IMR-90 (cell line): ENCODE results near the gene LSM2. TPM values are rescaled to one million over a fixed set of nuclear protein-coding genes. Genes with fewer than 3 reads are reported as not detected.

Experiments
- ATAC-seq: fragments of 200-7000 bp; cut with Tn5 transposase; 2 replicates; pipeline ENCODE4 v1.9.1; 2020; ENCODE audit warnings: low read depth, mild to moderate bottlenecking, moderate library complexity
- BruUV-seq: library from RNA; stranded (reverse); fragments of 400-500 nt; replicated peaks from 2 replicates; lab custom pipeline; 2021; lab: Mats Ljungman, UMichigan
- CTCF ChIA-PET: fragments of 300-600 bp; formaldehyde crosslinking; extraction: SDS; loops from one replicate; lab custom pipeline; 2021; ENCODE audit warnings: antibody characterized with exemption; lab: Yijun Ruan, JAX
- POLR2A ChIA-PET: fragments of 300-600 bp; sonication (Branson Sonifier 250); formaldehyde crosslinking; loops from one replicate; lab custom pipeline; 2022; ENCODE audit warnings: antibody characterized with exemption; ENCODE audit not compliant: unreplicated experiment; lab: Charles Lee
- DNase-seq: peaks from one replicate; pipeline ENCODE4 v3.0.0; 2013
- H2AFZ ChIP-seq: replicated peaks from 2 replicates; pipeline ENCODE3; 2013; ENCODE audit warnings: low read length, mild to moderate bottlenecking; ENCODE audit not compliant: poor library complexity
- H2AK5ac ChIP-seq: 2 replicates; pipeline ENCODE4 v1.6.1; 2013; ENCODE audit warnings: low read depth, low read length, inconsistent platforms
- H2AK9ac ChIP-seq: replicated peaks from 2 replicates; pipeline ENCODE3; 2013; ENCODE audit warnings: mild to moderate bottlenecking, low read depth, low read length, moderate library complexity; ENCODE audit not compliant: poor library complexity
- H2BK120ac ChIP-seq: 2 replicates; pipeline ENCODE4 v1.6.1; 2013; ENCODE audit warnings: low read depth, low read length, inconsistent platforms
- H2BK15ac ChIP-seq: 3 replicates; pipeline ENCODE4 v1.6.1; 2013; ENCODE audit warnings: low read depth, low read length, inconsistent platforms
- H2BK20ac ChIP-seq: 2 replicates; pipeline ENCODE4 v1.6.1; 2013; ENCODE audit warnings: low read depth, mild to moderate bottlenecking, inconsistent platforms, low read length, moderate library complexity
- H2BK5ac ChIP-seq: 2 replicates; pipeline ENCODE4 v1.6.1; 2013; ENCODE audit warnings: mild to moderate bottlenecking, low read depth, low read length, inconsistent platforms; ENCODE audit not compliant: poor library complexity, severe bottlenecking
- H3K14ac ChIP-seq: replicated peaks from 2 replicates; pipeline ENCODE4 v1.6.1; 2013; ENCODE audit warnings: low read depth, low read length, inconsistent platforms
- H3K18ac ChIP-seq: 2 replicates; pipeline ENCODE4 v1.6.1; 2013; ENCODE audit warnings: low read depth, low read length, control low read depth
- H3K23ac ChIP-seq: 2 replicates; pipeline ENCODE4 v1.6.1; 2013; ENCODE audit warnings: low read depth, low read length, inconsistent platforms
- H3K27ac ChIP-seq: 2 replicates; pipeline ENCODE4 v1.5.1; 2013; ENCODE audit warnings: mild to moderate bottlenecking, control low read depth, low read length; ENCODE audit not compliant: insufficient read depth
- H3K27me3 ChIP-seq: 2 replicates; pipeline ENCODE4 v1.6.1; 2013; ENCODE audit warnings: low read length; ENCODE audit not compliant: control insufficient read depth, insufficient read depth
- H3K36me3 ChIP-seq: 2 replicates; pipeline ENCODE4 v1.6.1; 2013; ENCODE audit warnings: low read length, mixed read lengths; ENCODE audit not compliant: control insufficient read depth, insufficient read depth
- H3K4ac ChIP-seq: 2 replicates; pipeline ENCODE4 v1.6.1; 2013; ENCODE audit warnings: low read depth, low read length, inconsistent platforms
- H3K4me1 ChIP-seq: 2 replicates; pipeline ENCODE4 v1.6.1; 2013; ENCODE audit warnings: low read length, mixed read lengths; ENCODE audit not compliant: control insufficient read depth, insufficient read depth
- H3K4me2 ChIP-seq: 2 replicates; pipeline ENCODE4 v1.6.1; 2013; ENCODE audit warnings: low read depth, mild to moderate bottlenecking, control low read depth, low read length, moderate library complexity
- H3K4me3 ChIP-seq: 2 replicates; pipeline ENCODE4 v1.5.1; 2013; ENCODE audit warnings: low read depth, mild to moderate bottlenecking, control low read depth, low read length, moderate library complexity; ENCODE audit not compliant: insufficient read depth
- H3K56ac ChIP-seq: 2 replicates; pipeline ENCODE4 v1.6.1; 2013; ENCODE audit warnings: low read length, inconsistent platforms; ENCODE audit not compliant: insufficient read depth; ENCODE audit errors: extremely low read depth
- H3K79me1 ChIP-seq, 2 experiments: 2 replicates each; pipeline ENCODE4 v1.6.1; 2013; ENCODE audit warnings: low read length in 2 of 2, inconsistent platforms in 1 of 2, low read depth in 1 of 2
- H3K9ac ChIP-seq: 2 replicates; pipeline ENCODE4 v1.6.1; 2013; ENCODE audit warnings: low read depth, low read length, control low read depth
- H3K9me1 ChIP-seq: 2 replicates; pipeline ENCODE4 v1.6.1; 2013; ENCODE audit warnings: low read length, inconsistent platforms; ENCODE audit not compliant: insufficient read depth
- H3K9me3 ChIP-seq: 2 replicates; pipeline ENCODE4 v1.6.1; 2013; ENCODE audit warnings: low read length; ENCODE audit not compliant: control insufficient read depth, insufficient read depth
- H4K20me1 ChIP-seq: 2 replicates; pipeline ENCODE4 v1.6.1; 2013; ENCODE audit warnings: low read length, inconsistent platforms; ENCODE audit not compliant: insufficient read depth
- H4K5ac ChIP-seq: 2 replicates; pipeline ENCODE4 v1.6.1; 2013; ENCODE audit warnings: mild to moderate bottlenecking, low read depth, low read length, control low read depth
- H4K8ac ChIP-seq, 2 experiments: 2 replicates each; pipeline ENCODE4 v1.6.1; 2013; ENCODE audit warnings: low read depth in 2 of 2, low read length in 2 of 2, control low read depth in 1 of 2, inconsistent platforms in 1 of 2
- H4K91ac ChIP-seq: 2 replicates; pipeline ENCODE4 v1.6.1; 2013; ENCODE audit warnings: low read depth, low read length, inconsistent platforms; ENCODE audit not compliant: insufficient read depth
- BHLHE40 ChIP-seq: fragments of 150-350 bp; IDR thresholded peaks from 2 replicates; pipeline ENCODE4 v1.6.1; 2016; ENCODE audit warnings: mild to moderate bottlenecking, low read depth, low read length
- CEBPB ChIP-seq: IDR thresholded peaks from 2 replicates; pipeline ENCODE4 v1.6.1; 2012; ENCODE audit warnings: low read depth, low read length, improper control_type of control experiment
- CHD1 ChIP-seq: IDR thresholded peaks from 2 replicates; pipeline ENCODE4 v1.6.1; 2012; ENCODE audit warnings: low read depth, low read length, improper control_type of control experiment
- FOS ChIP-seq: fragments of 150-350 bp; IDR thresholded peaks from 2 replicates; pipeline ENCODE4 v1.6.1; 2016; ENCODE audit warnings: low read depth, low read length
- MAFK ChIP-seq: IDR thresholded peaks from 2 replicates; pipeline ENCODE4 v1.6.1; 2012; ENCODE audit warnings: low read depth, low read length, improper control_type of control experiment
- MAZ ChIP-seq: IDR thresholded peaks from 2 replicates; pipeline ENCODE4 v1.6.1; 2012; ENCODE audit warnings: low read depth, mild to moderate bottlenecking, low read length, improper control_type of control experiment, moderate library complexity, borderline replicate concordance
- MXI1 ChIP-seq: IDR thresholded peaks from 2 replicates; pipeline ENCODE4 v1.6.1; 2012; ENCODE audit warnings: low read depth, mild to moderate bottlenecking, low read length, moderate library complexity, borderline replicate concordance
- NFE2L2 ChIP-seq: fragments of 150-350 bp; IDR thresholded peaks from 2 replicates; pipeline ENCODE4 v1.6.1; 2016; ENCODE audit warnings: low read depth, mild to moderate bottlenecking, low read length
- POLR2A ChIP-seq: IDR thresholded peaks from 2 replicates; pipeline ENCODE4 v1.6.1; 2012; ENCODE audit warnings: mild to moderate bottlenecking, low read depth, low read length
- RCOR1 ChIP-seq: IDR thresholded peaks from 2 replicates; pipeline ENCODE4 v1.6.1; 2012; ENCODE audit warnings: mild to moderate bottlenecking, low read length, improper control_type of control experiment; ENCODE audit not compliant: insufficient replicate concordance
- RFX5 ChIP-seq: IDR thresholded peaks from 2 replicates; pipeline ENCODE4 v1.8.0; 2012; ENCODE audit warnings: low read depth, mild to moderate bottlenecking, low read length, moderate library complexity
- SMC3 ChIP-seq: fragments of 150-350 bp; IDR thresholded peaks from 2 replicates; pipeline ENCODE4 v1.6.1; 2016; ENCODE audit warnings: low read depth, mild to moderate bottlenecking, antibody characterized with exemption, low read length, moderate library complexity
- WGBS, 2 experiments: methylation state at CpG; one replicate each; pipeline versions ENCODE4 v1.1.5 to v1.1.7; 2013; ENCODE audit warnings: missing lambda C conversion rate in 2 of 2; ENCODE audit not compliant: insufficient read length in 1 of 2; ENCODE audit errors: extremely low coverage in 2 of 2; 5-methylcytosine and 5-hydroxymethylcytosine counted together
- dilution Hi-C: fragments of 300-500 bp; cut with HindIII; formaldehyde crosslinking; loops from one replicate; pipeline ENCODE4 v1.14.3; 2018; ENCODE audit warnings: low sequenced_read_pairs; ENCODE audit not compliant: unreplicated experiment
- in situ Hi-C: fragments of 300-500 bp; cut with MboI; formaldehyde crosslinking; loops from 3 replicates; pipeline ENCODE4 v1.14.3; 2019; ENCODE audit warnings: low sequenced_read_pairs, inconsistent platforms, mixed read lengths
- intact Hi-C: fragments of 100-400 bp; cut with micrococcal nuclease; formaldehyde crosslinking; loops from 2 replicates; pipeline ENCODE4 v1.10.0; 2022
- polyA plus RNA-seq, 3 experiments: library from polyadenylated mRNA; depleted of rRNA; stranded (reverse); fragments of >200 nt; gene quantifications; 2 replicates each; pipeline ENCODE4 v1.2.3, GENCODE V29; 2012; ENCODE audit warnings: low replicate concordance in 1 of 3
- total RNA-seq: library from RNA; depleted of rRNA; stranded (reverse); fragments of >200 nt; gene quantifications from 2 replicates; pipeline ENCODE4 v1.2.3, GENCODE V29; 2012
- TF ChIP-seq, protein P1 (sequence below): conservative IDR thresholded peaks from 2 replicates; pipeline ENCODE4 v1.5.1; 2012; ENCODE audit warnings: mild to moderate bottlenecking, low read depth, low read length, improper control_type of control experiment
- TF ChIP-seq, protein P2 (sequence below): fragments of 150-350 bp; IDR thresholded peaks from 2 replicates; pipeline ENCODE4 v1.6.1; 2016; ENCODE audit warnings: low read depth, mild to moderate bottlenecking, low read length, moderate library complexity, borderline replicate concordance
- TF ChIP-seq, protein P3 (sequence below): fragments of 150-350 bp; IDR thresholded peaks from 2 replicates; pipeline ENCODE4 v1.6.1; 2017; ENCODE audit warnings: mild to moderate bottlenecking, antibody characterized with exemption, low read length, low read depth

The LSM2 gene
- total and polyA plus RNA-seq, 2 of the 4 experiments (the other 2 are of a cell fraction): 56.3 to 61.0 TPM

DNA sequence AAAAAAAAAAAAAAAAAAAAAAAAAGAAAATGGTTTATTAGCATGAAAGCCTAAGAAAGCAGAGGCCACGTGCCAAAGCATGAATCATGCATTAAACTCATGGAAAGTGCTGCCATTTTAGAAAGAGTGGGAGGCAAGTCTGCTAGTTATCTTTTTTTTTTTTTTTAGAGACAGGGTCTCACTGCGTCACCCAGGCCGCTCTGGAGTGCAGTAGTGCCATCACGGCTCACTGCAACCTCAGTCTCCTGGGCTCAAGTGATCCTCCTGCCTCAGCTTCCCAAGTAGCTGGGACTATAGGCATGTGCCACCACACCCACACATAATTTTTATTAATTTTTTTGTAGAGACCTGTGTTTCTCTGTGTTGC is 34.8 kb downstream of the LSM2 start:
- ChIA-PET CTCF (no interaction called here), POLR2A (no interaction called here)
- Histone ChIP-seq H3K18ac (no peak overlapping the region), H2AK9ac (no peak overlapping the region), H3K4ac (no peak overlapping the region), H2BK120ac (no peak overlapping the region), H4K20me1 (no peaks in the 10 kb centered on the region), H2AK5ac (no peak overlapping the region), H3K27ac (no peak overlapping the region), H3K4me3 (no peak overlapping the region), H3K9me3 (no peaks in the 10 kb centered on the region), H3K23ac (no peak overlapping the region), H2BK20ac (no peak overlapping the region), H2AFZ (no peak overlapping the region), H3K36me3 (no peaks in the 10 kb centered on the region), H3K4me1 (peaks cover 4% of the 10 kb centered on the region), H2BK5ac (no peak overlapping the region), H4K8ac (no peak overlapping the region), H3K4me2 (no peak overlapping the region), H3K27me3 (no peaks in the 10 kb centered on the region), H3K9me1 (peaks cover 6% of the 10 kb centered on the region; the same call in 1 of the 2 replicates), H3K9ac (no peak overlapping the region), H3K14ac (no peak overlapping the region), H3K56ac (no peak overlapping the region), H4K91ac (no peak overlapping the region), H4K5ac (no peak overlapping the region), H2BK15ac (no peak overlapping the region), H3K79me1 (no peaks in the 10 kb centered on the region)
- intact Hi-C loops (loop anchor here (1.0 kb wide), 1 partner anchor 58 kb away; no protein-coding TSS in a partner anchor), in situ Hi-C loops (no loop called here), dilution Hi-C loops (no loop called here)
- no TSS peak for BruUV-seq
- ATAC-seq (no peak), DNase-seq (peak; percentile 53)
- no peak for TF ChIP-seq CHD1
- no peak for TF ChIP-seq FOS
- TF ChIP-seq RFX5: no peak
- no peak for TF ChIP-seq MAFK
- TF ChIP-seq, protein P1, sequence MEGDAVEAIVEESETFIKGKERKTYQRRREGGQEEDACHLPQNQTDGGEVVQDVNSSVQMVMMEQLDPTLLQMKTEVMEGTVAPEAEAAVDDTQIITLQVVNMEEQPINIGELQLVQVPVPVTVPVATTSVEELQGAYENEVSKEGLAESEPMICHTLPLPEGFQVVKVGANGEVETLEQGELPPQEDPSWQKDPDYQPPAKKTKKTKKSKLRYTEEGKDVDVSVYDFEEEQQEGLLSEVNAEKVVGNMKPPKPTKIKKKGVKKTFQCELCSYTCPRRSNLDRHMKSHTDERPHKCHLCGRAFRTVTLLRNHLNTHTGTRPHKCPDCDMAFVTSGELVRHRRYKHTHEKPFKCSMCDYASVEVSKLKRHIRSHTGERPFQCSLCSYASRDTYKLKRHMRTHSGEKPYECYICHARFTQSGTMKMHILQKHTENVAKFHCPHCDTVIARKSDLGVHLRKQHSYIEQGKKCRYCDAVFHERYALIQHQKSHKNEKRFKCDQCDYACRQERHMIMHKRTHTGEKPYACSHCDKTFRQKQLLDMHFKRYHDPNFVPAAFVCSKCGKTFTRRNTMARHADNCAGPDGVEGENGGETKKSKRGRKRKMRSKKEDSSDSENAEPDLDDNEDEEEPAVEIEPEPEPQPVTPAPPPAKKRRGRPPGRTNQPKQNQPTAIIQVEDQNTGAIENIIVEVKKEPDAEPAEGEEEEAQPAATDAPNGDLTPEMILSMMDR: no peak
- TF ChIP-seq, protein P2, sequence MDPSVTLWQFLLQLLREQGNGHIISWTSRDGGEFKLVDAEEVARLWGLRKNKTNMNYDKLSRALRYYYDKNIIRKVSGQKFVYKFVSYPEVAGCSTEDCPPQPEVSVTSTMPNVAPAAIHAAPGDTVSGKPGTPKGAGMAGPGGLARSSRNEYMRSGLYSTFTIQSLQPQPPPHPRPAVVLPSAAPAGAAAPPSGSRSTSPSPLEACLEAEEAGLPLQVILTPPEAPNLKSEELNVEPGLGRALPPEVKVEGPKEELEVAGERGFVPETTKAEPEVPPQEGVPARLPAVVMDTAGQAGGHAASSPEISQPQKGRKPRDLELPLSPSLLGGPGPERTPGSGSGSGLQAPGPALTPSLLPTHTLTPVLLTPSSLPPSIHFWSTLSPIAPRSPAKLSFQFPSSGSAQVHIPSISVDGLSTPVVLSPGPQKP: no peak
- no peak for TF ChIP-seq CEBPB
- TF ChIP-seq RCOR1: no peak
- TF ChIP-seq, protein P3, sequence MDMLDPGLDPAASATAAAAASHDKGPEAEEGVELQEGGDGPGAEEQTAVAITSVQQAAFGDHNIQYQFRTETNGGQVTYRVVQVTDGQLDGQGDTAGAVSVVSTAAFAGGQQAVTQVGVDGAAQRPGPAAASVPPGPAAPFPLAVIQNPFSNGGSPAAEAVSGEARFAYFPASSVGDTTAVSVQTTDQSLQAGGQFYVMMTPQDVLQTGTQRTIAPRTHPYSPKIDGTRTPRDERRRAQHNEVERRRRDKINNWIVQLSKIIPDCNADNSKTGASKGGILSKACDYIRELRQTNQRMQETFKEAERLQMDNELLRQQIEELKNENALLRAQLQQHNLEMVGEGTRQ: peak; percentile 39; the same call in 1 of the 2 replicates
- TF ChIP-seq SMC3: no peak
- no peak for TF ChIP-seq MXI1
- no peak for TF ChIP-seq POLR2A
- no peak for TF ChIP-seq MAZ
- TF ChIP-seq BHLHE40: 0 out of 2 replicates have a peak, but pooled peaks have one; percentile 10
- no peak for TF ChIP-seq NFE2L2
- WGBS, 2 experiments: no CpG with 5 or more reads among the region's 4 CpGs
